OCI-LY1 (cell line): ENCODE measurements around the gene L3MBTL4.

Experiments used
- EZH2 ChIP-seq: fragments of 200-600 bp; sonication (generic), shearing (Covaris generic); IDR thresholded peaks from 2 replicates; pipeline ENCODE4 v1.8.0; 2017; ENCODE audit warnings: borderline replicate concordance, mixed run types, mild to moderate bottlenecking, antibody characterized with exemption, low read length, moderate library complexity, mixed read lengths
- TF ChIP-seq, protein P1 (sequence below): fragments of 200-600 bp; sonication (generic), shearing (Covaris generic); IDR thresholded peaks from 2 replicates; pipeline ENCODE4 v1.5.1; 2017; ENCODE audit warnings: mild to moderate bottlenecking, antibody characterized with exemption, low read length, moderate library complexity, mixed read lengths

DNA sequence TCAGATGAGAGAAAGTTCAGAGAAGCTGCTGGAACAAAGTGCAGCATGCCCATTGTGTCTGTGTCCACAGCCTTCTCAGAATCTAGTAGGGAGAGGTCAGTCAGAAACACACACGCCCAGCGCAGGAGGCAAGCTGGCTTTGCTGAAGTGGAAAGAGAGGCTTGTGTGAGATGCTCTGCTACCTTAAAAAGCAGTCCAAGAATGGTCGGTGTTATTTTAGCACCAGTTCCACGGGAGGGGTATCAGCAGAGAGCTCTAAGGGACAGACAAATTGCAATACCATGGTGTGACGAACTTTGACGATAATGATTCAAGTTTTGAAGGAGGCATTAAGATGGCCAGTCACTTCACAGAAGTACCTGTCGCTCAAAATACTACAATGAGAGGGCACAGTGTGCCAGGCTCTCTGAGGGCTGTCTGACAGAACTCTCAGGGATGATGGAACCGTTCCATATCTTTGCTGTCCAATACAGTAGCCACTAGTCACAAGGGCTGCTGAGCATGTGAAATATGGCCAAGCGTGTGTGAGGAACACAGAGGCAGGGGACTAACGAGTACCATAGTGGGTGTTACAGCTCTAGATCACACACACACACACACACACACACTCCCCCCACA, 281.9 kb downstream of the L3MBTL4 start:
- TF ChIP-seq, protein P1, sequence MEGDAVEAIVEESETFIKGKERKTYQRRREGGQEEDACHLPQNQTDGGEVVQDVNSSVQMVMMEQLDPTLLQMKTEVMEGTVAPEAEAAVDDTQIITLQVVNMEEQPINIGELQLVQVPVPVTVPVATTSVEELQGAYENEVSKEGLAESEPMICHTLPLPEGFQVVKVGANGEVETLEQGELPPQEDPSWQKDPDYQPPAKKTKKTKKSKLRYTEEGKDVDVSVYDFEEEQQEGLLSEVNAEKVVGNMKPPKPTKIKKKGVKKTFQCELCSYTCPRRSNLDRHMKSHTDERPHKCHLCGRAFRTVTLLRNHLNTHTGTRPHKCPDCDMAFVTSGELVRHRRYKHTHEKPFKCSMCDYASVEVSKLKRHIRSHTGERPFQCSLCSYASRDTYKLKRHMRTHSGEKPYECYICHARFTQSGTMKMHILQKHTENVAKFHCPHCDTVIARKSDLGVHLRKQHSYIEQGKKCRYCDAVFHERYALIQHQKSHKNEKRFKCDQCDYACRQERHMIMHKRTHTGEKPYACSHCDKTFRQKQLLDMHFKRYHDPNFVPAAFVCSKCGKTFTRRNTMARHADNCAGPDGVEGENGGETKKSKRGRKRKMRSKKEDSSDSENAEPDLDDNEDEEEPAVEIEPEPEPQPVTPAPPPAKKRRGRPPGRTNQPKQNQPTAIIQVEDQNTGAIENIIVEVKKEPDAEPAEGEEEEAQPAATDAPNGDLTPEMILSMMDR: no peak
- no peak for TF ChIP-seq EZH2
